NCI-H524 treated with DMSO at 0.1 percent for 48 hours (cell line): ENCODE data around the gene GADD45B.
"Not testable (repeated sequence)": the region's sequence is repeated elsewhere in the genome, so short reads cannot be mapped to it uniquely, and the experiment has no call there.

Source experiments
- DNase-seq: peaks from one replicate; lab custom pipeline; 2025; lab: John Stamatoyannopoulos, UW

The GADD45B gene

DNA sequence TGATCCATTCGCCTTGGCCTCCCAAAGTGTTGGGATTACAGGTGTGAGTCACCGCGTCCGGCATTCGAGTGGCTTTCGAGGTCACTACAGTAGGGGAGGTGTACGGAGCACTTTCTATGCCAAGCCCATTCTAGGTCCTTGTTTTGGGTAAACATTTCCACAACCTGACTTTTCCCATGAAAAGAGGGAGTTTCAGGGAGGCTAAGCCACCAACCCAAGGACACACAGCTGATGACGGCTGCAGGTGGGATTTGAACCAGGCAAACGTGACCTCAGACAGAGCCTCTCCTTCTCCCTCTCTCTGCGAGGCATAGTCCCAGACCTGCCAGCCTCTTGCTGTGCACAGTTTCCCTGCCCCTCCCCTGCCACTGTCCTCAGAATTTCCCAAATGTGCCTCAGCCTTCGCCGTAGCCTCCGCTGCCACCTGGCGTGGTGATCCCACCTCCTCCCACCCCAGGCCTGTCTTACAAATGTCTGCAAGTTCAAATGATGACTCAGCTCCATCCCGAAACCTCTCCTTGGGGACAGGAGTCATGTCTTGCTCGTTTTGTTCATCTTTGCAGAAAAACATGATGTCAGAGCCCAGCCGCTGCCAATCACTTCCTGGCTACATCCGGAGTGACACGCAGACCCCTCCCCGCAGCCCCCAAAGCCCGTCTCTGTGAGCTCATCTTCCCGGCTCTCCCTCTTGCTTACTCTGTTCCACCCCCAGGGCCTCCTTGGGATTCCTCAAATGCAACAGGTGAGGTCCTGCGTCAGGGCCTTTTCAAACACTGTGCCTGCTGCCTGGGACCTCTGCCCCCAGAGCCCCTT, 6.6 kb upstream of the GADD45B start:
- no peak for DNase-seq

DNA sequence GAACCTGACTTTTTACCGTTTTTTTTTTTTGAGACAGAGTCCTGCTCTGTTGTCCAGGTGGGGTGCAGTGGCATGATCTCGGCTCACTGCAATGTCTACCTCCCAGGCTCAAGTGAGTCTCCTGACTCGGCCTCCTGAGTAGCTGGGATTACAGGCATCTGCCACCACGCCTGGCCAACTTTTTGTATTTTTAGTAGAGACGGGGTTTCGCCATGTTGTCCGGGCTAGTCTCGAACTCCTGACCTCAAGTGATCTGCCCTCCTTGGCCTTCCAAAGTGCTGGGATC, 6.1 kb upstream of the GADD45B start:
- not testable (repeated sequence) for DNase-seq

- no peak for DNase-seq
Observed at GRCh38 chr19:2474232-2475017, 1.5 kb upstream of the GADD45B start.

GRCh38 chr19:2475018-2475701, 767 bp upstream of the GADD45B start:
- no peak for DNase-seq

DNA sequence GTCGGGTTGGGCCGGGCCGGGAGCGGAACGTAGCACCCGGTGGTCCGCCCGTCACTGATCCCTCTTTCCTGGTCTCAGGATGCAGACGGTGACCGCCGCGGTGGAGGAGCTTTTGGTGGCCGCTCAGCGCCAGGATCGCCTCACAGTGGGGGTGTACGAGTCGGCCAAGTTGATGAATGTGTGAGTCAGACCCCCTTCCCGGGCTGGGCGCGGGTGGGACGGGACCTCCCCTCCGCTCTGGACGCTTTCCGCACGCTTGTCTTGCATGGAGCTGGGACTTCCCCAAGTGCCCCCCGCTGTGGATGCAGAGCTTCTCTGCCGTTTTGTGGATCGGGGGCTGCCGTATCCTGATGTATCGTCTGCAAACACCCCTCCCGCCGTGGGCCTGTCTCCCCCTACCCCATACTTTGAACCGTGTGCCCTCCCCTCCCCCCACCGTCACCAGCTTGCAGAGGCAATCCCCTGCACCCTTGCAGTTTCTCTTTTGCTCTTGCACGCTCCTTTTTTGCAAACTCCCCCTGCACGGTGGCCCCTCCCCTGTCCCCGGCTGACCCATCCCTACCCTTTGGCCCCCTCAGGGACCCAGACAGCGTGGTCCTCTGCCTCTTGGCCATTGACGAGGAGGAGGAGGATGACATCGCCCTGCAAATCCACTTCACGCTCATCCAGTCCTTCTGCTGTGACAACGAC, 669 bp downstream of the GADD45B start:
- no peak for DNase-seq

DNA sequence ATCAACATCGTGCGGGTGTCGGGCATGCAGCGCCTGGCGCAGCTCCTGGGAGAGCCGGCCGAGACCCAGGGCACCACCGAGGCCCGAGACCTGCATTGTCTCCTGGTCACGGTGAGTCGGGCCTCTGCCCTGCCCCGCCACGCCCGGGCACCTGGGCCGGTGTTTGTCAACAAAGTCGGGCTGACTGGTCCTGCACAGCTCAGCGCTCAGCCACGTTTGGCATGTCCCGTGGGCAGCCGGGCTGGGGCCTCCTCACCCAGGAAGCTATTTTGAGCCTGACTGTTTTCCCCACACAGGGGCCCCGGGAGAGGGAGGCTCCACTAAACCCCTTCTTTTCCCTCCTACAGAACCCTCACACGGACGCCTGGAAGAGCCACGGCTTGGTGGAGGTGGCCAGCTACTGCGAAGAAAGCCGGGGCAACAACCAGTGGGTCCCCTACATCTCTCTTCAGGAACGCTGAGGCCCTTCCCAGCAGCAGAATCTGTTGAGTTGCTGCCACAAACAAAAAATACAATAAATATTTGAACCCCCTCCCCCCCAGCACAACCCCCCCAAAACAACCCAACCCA, 1.3 kb downstream of the GADD45B start:
- no peak for DNase-seq

GRCh38 chr19:2477732-2478191, 1.8 kb downstream of the GADD45B start:
- no peak for DNase-seq

- no peak for DNase-seq
Observed at GRCh38 chr19:2478278-2478755, 2.4 kb downstream of the GADD45B start.

DNA sequence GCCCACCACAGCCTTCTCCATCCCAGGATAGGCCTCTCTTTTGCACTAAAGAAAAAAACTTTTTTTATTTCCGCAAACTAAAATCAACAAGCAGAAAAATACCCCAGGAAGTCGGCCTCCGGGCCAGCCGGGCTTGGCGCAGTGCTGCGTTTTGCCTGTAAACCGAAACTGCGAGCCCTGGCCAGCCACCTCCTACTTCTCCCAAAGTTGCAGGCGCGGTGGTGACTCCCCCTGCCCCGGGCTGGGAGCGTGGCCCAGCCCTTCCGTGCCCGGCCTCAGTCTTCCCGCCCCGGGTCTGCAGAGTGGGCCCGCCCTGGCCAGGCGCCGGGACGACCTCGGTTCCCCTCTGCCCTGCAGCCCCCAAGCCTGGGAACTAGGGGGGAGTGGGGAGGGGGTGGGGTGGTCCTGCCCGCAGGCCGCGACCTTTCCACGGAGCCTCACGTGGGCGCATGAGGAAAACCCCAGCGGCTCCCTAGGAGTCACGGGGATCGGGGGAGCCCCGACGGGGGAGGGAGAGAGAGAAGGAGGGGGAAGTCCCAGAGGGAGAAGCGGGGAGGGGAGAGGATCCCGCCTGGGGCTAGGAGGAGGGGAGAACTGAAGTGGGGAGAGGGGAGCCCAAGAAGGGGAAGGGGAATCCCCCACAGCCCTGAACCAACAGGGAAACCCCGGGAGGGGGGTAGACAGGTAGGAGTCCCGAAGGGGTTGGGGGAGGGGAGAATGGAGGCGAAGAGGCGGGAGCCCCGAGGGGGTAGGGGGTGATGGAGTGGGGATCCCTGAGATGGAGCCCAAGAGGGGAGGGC, 3.0 kb downstream of the GADD45B start:
- no peak for DNase-seq

DNA sequence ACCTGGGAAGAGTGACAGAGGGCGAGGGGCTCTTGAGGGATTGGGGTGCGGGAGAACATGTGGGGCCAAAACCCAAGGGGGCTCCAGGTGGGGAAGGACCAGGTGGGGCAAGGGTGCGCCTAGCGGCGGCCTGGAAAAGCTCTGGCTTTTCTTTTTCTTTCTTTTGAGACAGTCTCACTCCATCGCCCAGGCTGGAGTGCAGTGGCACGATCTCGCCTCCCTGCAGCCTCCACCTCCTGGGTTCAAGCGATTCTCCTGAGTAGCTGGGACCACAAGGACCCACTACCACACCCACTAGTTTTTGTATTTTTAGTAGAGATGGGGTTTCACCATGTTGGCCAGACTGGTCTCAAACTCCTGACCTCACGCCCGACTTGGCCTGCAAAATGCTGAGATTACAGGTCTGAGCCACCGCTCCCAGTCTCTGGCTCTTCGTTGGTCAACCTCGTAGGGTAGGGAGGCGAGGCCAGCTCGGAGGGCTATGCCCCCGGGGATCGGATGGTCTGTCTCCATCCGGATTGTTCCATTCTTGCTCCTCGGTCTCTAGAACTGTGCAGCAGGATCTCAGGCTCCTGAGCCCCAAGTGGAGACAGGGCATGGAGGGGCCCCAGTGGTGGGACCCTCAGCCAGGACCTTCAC, 3.7 kb downstream of the GADD45B start:
- no peak for DNase-seq

- DNase-seq, result no peak
Observed at GRCh38 chr19:2481466-2481865, 5.5 kb downstream of the GADD45B start.

DNA sequence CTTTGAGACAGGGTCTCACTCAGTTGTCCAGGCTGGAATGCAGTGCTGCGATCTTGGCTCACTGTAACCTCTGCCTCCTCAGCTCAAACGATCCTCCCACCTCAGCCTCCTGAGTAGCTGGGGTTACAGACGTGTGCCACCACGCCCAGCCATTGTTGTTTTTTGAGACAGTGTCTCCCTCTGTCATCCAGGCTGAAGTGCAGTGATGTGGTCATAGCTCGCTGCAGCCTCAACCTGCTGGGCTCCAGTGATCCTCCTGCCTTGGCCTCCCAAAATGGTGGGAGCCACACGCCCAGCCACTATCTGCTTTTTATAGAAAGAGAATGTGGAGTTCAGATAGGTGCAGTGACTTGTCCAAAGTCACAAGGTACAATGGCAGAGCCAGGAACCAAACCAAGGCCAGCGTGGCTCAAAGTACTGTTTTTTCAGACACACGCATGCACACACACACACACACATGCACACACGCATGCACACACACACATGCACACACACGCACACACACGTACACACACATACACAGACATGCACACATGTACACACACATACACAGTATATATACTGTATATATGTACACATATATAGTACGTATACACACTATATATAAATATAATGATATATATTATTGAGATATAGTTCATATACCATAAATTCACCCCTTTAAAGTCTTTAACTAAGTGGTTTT, 6.6 kb downstream of the GADD45B start:
- DNase-seq, result no peak

- no peak for DNase-seq
Observed at GRCh38 chr19:2483084-2483483, 7.2 kb downstream of the GADD45B start.

DNA sequence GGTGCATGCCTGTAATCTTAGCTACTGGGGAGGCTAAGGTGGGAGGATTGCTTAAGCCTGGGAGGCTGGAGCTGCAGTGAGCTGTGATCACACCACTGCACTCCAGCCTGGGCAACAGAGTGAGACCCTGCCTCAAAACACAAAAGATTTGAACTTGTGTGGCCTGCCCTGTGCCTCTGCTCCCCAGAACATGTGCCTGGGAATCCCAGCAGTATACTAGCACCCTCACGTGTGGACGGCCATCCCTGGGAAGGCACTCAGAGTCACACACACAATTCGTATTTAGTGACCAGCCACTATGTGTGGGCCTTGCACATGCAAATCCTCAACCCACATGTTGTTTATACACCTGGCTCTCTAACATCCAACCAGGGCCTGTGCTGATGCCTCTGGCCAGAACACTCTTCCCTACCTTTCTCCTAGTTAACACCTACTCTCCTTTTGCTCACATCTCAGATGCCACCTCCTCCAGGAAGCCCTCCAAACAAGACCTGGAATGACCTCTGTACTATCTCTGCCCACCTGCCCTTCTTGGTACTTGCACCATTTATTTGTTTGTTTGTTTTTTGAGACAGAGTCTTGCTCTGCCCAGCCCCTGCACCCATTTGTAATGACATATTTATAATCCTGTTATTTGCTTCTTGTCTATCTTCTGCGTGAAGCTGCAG, 7.7 kb downstream of the GADD45B start:
- no peak for DNase-seq

- DNase-seq, result no peak
Observed at GRCh38 chr19:2484178-2484937, 8.4 kb downstream of the GADD45B start.

DNA sequence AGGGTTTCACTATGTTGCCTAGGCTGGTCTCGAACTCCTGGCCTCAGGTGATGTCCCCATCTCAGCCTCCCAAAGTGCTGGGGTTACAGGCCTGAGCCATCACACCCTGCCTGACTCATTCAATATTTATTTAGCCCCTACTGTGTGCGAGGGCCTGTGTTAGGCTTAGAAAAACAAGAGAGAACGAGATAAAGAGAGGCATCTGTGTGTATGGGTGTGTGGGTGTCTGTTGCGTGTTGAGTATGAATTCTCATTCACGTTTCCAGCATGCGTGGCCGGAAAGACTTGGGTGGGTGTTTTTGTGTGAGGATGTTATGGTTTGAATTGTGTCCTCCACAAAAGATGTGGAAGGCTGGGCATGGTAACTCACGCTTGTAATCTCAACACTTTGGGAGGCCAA, 9.5 kb downstream of the GADD45B start:
- DNase-seq, result no peak

DNA sequence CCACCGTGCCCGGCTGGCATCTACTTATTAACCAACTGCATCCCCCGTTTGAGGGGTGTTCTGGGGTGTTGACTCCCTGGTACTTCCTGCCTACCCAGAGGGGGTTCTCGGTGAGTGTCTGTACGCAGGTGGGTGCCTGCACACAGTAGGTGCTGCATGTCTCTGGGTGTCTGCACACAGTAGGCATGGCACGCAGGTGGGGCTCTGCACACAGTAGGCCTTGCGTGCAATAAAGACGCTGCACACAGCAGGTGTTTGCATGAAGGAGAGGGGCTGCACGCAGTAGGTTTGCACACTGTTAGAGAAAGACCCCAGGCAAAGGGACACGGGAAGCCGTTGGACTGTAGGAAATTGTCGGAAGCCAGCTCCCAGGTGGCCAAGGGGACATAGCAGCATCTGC, 11.2 kb downstream of the GADD45B start:
- DNase-seq, result no peak

GRCh38 chr19:2487842-2488241, 11.9 kb downstream of the GADD45B start:
- DNase-seq, result no peak
